Mesodermal cell (in vitro differentiated cells): ENCODE data around the gene RIPOR2.

Experiments used
- H3K27ac ChIP-seq: 2 replicates; pipeline ENCODE4 v1.7.0; 2013; ENCODE audit warnings: mild to moderate bottlenecking, low read depth, low read length, moderate library complexity; ENCODE audit not compliant: severe bottlenecking
- H3K36me3 ChIP-seq: 2 replicates; pipeline ENCODE4 v1.7.1; 2013; ENCODE audit warnings: mild to moderate bottlenecking, low read length, moderate library complexity; ENCODE audit not compliant: control insufficient read depth, insufficient read depth
- H3K4me1 ChIP-seq: one replicate; pipeline ENCODE4 v1.7.1; 2013; ENCODE audit warnings: mild to moderate bottlenecking, low read length; ENCODE audit not compliant: insufficient read depth, control insufficient read depth, poor library complexity, severe bottlenecking
- H3K4me3 ChIP-seq: 2 replicates; pipeline ENCODE4 v1.7.0; 2013; ENCODE audit warnings: low read length, control low read depth, mild to moderate bottlenecking; ENCODE audit not compliant: insufficient read depth, poor library complexity, severe bottlenecking; ENCODE audit errors: extremely low read depth
- H3K9me3 ChIP-seq: 2 replicates; pipeline ENCODE4 v1.7.1; 2013; ENCODE audit warnings: mild to moderate bottlenecking, low read length, moderate library complexity; ENCODE audit not compliant: control insufficient read depth
- WGBS, 2 experiments: methylation state at CpG; one replicate each; pipeline ENCODE4 v1.1.5; 2013; ENCODE audit warnings: missing lambda C conversion rate in 2 of 2; ENCODE audit not compliant: insufficient coverage in 2 of 2; 5-methylcytosine and 5-hydroxymethylcytosine counted together

RIPOR2 gene

GRCh38 chr6:24875534-24875901, 60.2 kb downstream of the RIPOR2 start:
- no peak overlapping the region for H3K4me3 ChIP-seq
- H3K36me3 ChIP-seq: no peaks in the 10 kb centered on the region
- 95 to 98% methylated on average over 7 to 8 of the region's 9 CpGs for WGBS, 2 experiments

DNA sequence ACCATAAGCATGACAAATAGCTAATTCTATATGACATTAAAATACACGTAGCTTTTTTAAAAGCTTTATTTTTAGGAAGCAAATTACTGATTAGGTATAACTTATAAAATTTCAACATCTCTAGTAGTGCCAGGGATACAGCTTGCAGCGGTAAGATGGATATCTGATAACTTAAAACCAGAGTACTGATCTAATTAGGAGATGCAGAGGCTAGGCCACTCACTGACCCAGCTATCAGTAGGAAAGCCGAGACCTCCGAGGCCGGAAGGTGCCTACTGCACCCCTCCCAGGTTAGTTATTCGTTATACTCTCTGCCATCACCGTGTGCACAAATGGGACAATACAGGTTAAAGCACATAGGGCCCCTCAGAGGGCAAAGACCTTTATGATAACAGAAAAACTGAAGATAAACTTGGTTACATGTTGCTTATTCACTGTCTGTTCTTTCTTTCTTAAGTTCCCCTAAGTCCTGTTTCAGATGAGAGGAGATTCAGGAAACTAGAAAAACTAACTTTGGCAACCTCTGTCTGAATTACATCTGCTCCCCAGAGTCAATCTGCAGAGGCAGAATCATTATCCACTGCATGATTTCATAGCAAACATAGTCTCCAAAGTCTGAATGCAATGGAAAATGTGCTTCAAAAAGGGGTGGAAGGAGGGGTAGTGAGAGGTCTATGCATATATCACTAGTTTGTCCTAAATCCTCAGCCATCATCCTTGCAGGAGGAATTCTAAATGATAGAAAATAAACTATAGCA, 60.8 kb downstream of the RIPOR2 start:
- H3K4me3 ChIP-seq: no peak overlapping the region
- H3K9me3 ChIP-seq: peaks cover 9% of the 10 kb centered on the region
- H3K27ac ChIP-seq: no peak overlapping the region
- H3K36me3 ChIP-seq: no peaks in the 10 kb centered on the region
- no peaks in the 10 kb centered on the region for H3K4me1 ChIP-seq
- WGBS, 2 experiments: 96 to 97% methylated on average over 5 to 6 of the region's 7 CpGs

More at GRCh38 chr6:24875534-24875901, 60.2 kb downstream of the RIPOR2 start:
- Histone ChIP-seq H3K27ac (no peak overlapping the region), H3K9me3 (peaks cover 9% of the 10 kb centered on the region), H3K4me1 (no peaks in the 10 kb centered on the region)

GRCh38 chr6:24874128-24874527, 61.6 kb downstream of the RIPOR2 start:
- H3K27ac ChIP-seq: no peak overlapping the region
- H3K4me1 ChIP-seq: no peaks in the 10 kb centered on the region
- no peak overlapping the region for H3K4me3 ChIP-seq
- no peaks in the 10 kb centered on the region for H3K36me3 ChIP-seq
- H3K9me3 ChIP-seq: peaks cover 9% of the 10 kb centered on the region
- 100% methylated on average over 1 of the region's 1 CpG for WGBS, 2 experiments

- Histone ChIP-seq H3K9me3 (peaks cover 5% of the 10 kb centered on the region), H3K4me1 (no peaks in the 10 kb centered on the region), H3K36me3 (no peaks in the 10 kb centered on the region), H3K27ac (peak overlapping the region; percentile 62), H3K4me3 (no peak overlapping the region)
- 67 to 85% methylated on average over 3 to 4 of the region's 4 CpGs for WGBS, 2 experiments
Observed at GRCh38 chr6:24872779-24873178, 63.0 kb downstream of the RIPOR2 start.

- Histone ChIP-seq H3K4me1 (no peaks in the 10 kb centered on the region), H3K4me3 (no peak overlapping the region), H3K27ac (no peak overlapping the region), H3K36me3 (no peaks in the 10 kb centered on the region), H3K9me3 (no peaks in the 10 kb centered on the region)
- 85 to 100% methylated on average over 2 to 3 of the region's 4 CpGs for WGBS, 2 experiments
Observed at GRCh38 chr6:24868765-24869164, 67.0 kb downstream of the RIPOR2 start.

DNA sequence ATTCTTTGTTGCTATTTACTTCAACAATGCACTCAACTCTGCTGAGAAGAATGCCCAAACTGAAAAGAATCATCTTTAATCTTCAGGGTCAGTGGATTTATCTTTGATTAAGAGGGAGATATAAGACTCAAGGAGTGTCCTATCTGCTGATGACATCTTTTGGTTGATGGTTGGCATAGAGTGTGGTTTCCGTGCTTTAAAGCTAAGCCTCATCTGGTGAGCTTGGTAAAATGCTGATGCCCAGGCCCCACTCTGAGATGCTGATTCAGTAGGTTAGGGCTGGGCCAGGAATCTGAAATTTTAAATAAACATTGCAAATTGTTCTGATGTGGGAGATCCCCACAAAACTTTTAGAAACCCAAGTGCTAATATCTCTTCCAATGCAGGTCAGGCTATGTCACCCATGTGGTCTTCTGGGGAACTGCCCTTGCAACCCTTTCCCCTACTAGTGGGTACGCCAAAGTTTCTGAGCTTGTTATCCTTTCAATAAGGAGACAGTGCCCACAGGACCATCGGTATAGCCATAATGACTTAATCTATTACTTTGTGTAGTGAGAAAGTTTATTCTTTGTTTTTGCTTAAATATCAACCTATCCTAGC, 68.6 kb downstream of the RIPOR2 start:
- no peaks in the 10 kb centered on the region for H3K36me3 ChIP-seq
- H3K27ac ChIP-seq: no peak overlapping the region
- 86 to 100% methylated on average over 1 to 2 of the region's 3 CpGs for WGBS, 2 experiments
- H3K4me1 ChIP-seq: no peaks in the 10 kb centered on the region
- H3K4me3 ChIP-seq: no peak overlapping the region
- no peaks in the 10 kb centered on the region for H3K9me3 ChIP-seq

DNA sequence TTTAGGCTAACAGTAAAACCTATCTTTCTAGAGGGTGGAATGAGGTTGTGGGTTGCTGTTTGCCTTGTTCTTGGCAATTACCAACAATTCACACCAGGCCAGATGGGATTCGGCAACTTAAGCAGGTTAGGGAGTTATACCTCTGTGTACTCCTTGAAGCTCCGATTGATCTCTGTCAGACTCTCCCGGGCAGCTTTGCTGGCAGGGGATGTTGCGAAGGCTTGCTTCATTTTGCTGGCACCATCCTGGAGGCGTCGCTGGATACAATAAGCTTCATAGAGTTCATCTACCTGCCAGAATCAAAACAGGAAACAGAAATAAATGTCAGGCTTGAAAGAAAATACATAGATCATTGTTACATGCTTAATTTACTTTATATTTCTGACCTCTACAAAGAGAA, 70.6 kb downstream of the RIPOR2 start:
- H3K4me3 ChIP-seq: no peak overlapping the region
- no peaks in the 10 kb centered on the region for H3K36me3 ChIP-seq
- H3K27ac ChIP-seq: no peak overlapping the region
- 93% methylated on average over 4 of the region's 6 CpGs; no CpG with 5 or more reads in 1 of the 2 experiments for WGBS, 2 experiments
- H3K9me3 ChIP-seq: no peaks in the 10 kb centered on the region
- H3K4me1 ChIP-seq: no peaks in the 10 kb centered on the region

DNA sequence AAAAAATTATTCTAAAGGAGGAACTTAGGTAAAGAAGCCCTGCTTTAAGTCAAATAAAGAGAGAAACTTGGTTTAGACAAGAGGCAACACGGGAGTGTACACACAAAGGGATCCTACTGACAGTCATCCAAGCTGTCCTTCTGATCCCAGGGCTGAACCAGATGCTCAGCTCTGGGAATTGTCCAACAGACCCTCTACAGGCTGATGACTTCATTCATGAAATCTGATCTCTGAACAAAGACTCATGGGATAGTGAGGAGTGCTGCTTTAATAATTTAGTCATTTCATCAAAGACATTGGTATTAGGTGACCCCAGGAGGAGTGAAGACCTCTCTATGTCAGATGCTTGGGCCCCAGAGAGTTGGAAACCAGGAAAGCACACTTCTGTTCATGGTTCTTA, 71.4 kb downstream of the RIPOR2 start:
- Histone ChIP-seq H3K9me3 (no peaks in the 10 kb centered on the region), H3K4me3 (no peak overlapping the region), H3K4me1 (no peaks in the 10 kb centered on the region), H3K36me3 (no peaks in the 10 kb centered on the region), H3K27ac (no peak overlapping the region)
- 95 to 100% methylated on average over 1 of the region's 1 CpG for WGBS, 2 experiments

DNA sequence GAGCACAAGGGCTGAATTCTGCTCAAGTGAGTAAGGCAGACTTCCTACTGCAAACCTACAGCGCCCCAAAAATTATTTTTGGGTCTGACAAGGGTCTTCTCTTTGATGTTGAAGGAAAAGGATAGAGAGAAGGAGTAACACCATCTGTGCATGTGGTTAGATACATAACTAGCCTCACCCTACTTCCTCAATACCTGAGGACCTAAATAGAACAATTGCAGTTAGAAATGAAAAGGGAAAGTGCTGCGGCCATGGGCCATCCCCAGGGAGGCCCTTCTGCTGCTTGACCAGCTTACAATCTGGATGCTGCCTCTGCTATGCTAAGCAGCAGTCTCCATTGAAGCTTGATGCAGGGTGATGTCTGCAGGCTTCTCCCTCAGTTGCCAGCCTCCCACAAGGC, 73.8 kb downstream of the RIPOR2 start:
- 90 to 100% methylated on average over 1 of the region's 2 CpGs for WGBS, 2 experiments
- no peaks in the 10 kb centered on the region for H3K36me3 ChIP-seq
- no peaks in the 10 kb centered on the region for H3K4me1 ChIP-seq
- H3K9me3 ChIP-seq: no peaks in the 10 kb centered on the region
- no peak overlapping the region for H3K27ac ChIP-seq
- H3K4me3 ChIP-seq: no peak overlapping the region

GRCh38 chr6:24859608-24860200, 76.1 kb downstream of the RIPOR2 start:
- Histone ChIP-seq H3K4me3 (no peak overlapping the region), H3K4me1 (no peaks in the 10 kb centered on the region), H3K9me3 (no peaks in the 10 kb centered on the region), H3K27ac (no peak overlapping the region), H3K36me3 (no peaks in the 10 kb centered on the region)
- WGBS, 2 experiments: 87 to 93% methylated on average over 4 of the region's 6 CpGs

DNA sequence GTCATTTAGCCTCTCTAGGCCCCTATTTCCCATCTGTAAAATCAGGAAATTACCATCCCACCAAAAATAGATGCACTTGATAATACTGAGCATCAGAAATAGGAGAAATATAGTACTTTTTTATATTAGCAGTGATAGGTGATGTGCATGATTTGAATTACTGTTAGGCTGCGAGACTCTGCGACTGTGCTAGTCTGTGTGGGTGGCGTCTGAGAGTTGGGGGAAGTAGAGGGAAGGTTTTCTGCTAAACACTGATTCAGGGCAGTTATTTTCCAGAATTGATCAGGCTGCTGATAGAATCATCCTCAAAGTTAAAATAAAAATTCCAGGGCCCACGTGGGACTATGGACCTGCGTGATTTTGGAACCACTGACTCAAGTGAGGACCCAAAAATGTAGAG, 76.6 kb downstream of the RIPOR2 start:
- Histone ChIP-seq H3K9me3 (no peaks in the 10 kb centered on the region), H3K4me1 (no peaks in the 10 kb centered on the region), H3K27ac (no peak overlapping the region), H3K36me3 (no peaks in the 10 kb centered on the region), H3K4me3 (no peak overlapping the region)
- 98 to 100% methylated on average over 4 to 5 of the region's 5 CpGs for WGBS, 2 experiments
